ENCODE measurements around the gene FLNC. TPM values are rescaled to one million over a fixed set of nuclear protein-coding genes. Genes with fewer than 3 reads are reported as not detected.
A peak's percentile ranks its signal among the peaks of the same experiment; 100 is the strongest.

The FLNC gene
- polyA plus RNA-seq, 2 of the 4 experiments (the other 2 are of a cell fraction): 0.43 to 3.4 TPM

DNA sequence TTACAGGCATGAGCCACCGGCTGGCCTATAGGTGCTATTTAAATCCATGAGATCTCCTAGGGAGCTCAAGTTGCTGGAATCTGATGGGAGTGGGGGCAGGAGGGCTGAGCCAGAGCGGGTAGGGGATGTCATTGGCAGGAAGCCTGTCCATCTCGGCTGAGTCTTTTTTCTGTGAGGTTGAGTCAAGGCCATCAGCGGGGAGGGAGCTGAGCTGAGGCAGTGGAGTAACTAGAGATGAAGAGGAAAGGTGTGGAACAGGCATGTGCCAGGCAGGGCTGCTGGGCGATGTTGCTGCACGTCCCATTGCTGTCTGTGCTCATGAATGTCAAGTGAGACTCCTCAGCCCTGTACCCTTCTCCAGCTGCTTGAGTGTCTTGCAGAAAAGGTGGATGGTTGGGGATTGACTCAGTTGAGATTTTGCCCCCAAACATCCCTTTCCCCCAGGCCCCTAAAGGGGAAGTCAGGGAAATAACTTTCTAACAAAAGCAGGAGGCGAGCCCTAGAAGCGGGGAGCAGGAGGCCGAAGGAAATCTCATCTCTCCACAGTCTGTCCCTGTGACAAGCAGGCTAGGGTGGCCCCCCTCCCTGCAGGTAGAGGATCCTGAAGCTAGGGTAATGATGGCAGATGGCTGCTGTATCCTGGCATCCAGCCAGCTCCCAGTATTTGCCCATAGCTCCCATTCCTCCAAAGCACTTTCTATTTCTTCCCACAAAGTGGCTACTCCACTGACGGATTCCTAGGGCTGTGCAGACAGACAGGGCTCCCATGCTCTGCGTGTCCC is 37.8 kb downstream of the FLNC start:
- ChIA-PET POLR2A (no interaction called here), CTCF (interaction anchor here (0.6 to 17.4 kb wide), 2 partner anchors 15 to 416 kb away, joined by 4 to 225 read pairs; no protein-coding TSS in a partner anchor)
- DNase-seq (ENCODE audit: low read depth in 1 of 2, low spot score in 1 of 2): no peak
- FAIRE-seq: no peak
- TF ChIP-seq JUN (IDR thresholded peaks at IDR 0.05): no peak
- H3K9me3 ChIP-seq: no peaks in the 10 kb centered on the region
- H3K4me1 ChIP-seq: peaks cover 17% of the 10 kb centered on the region; the same call in 2 of the 3 replicates
- H3K4me2 ChIP-seq: no peak overlapping the region
- no peak overlapping the region for H3K4me3 ChIP-seq
- no peak for ATAC-seq
- WGBS (ENCODE audit: missing lambda C conversion rate): 76% methylated on average over 11 of the region's 11 CpGs
- no peak overlapping the region for H3K27ac ChIP-seq

DNA sequence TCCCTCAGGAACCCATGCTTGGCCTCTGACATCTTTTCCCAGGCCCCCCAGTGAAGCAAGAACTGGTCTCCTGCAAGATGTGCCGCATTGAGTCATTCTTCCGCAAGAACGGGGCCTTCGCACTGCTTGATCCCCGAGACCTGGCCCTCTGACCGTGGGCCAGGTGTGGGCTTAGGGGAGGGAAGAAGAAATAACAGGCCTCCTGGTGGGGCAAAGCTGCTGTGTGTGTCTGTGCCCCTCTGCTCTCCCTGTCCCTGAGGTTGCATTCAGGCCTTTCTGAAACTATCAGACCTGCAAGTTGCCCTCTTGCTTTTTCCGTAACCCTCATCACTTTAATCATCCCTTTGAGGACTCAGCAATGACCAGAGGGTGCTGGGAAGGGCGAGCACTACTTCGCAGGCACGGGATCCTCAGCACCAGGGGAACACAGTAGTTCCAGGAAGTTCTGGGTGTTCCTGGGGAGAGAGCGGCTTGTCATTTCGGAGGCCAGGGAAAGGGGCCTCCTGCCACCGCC is 38.5 kb downstream of the FLNC start:
- POLR2A ChIA-PET: no interaction called here
- WGBS (ENCODE audit: missing lambda C conversion rate): 65% methylated on average over 12 of the region's 13 CpGs
- CTCF ChIA-PET: interaction anchor here (0.6 to 17.4 kb wide), 4 partner anchors 14 to 417 kb away, joined by 3 to 225 read pairs (median 4); no protein-coding TSS in a partner anchor
- Histone ChIP-seq H3K4me3 (peak overlapping the region; percentile 47), H3K9me3 (no peaks in the 10 kb centered on the region), H3K27ac (peak overlapping the region in 1 of 2 experiments; percentile 84; a peak in 4 of 6 replicates), H3K4me1 (peaks cover 15% of the 10 kb centered on the region; the same call in 2 of the 3 replicates), H3K4me2 (peak overlapping the region; percentile 95)
- DNase-seq (ENCODE audit: low read depth in 1 of 2, low spot score in 1 of 2) (no peak), ATAC-seq (peak; percentile 16 to 32; a peak in 4 of 6 replicates), FAIRE-seq (no peak)
- TF ChIP-seq EHMT2 (IDR thresholded peaks at IDR 0.05; ENCODE audit: low read depth) (no peak), EP300 (IDR thresholded peaks at IDR 0.05) (no peak)

DNA sequence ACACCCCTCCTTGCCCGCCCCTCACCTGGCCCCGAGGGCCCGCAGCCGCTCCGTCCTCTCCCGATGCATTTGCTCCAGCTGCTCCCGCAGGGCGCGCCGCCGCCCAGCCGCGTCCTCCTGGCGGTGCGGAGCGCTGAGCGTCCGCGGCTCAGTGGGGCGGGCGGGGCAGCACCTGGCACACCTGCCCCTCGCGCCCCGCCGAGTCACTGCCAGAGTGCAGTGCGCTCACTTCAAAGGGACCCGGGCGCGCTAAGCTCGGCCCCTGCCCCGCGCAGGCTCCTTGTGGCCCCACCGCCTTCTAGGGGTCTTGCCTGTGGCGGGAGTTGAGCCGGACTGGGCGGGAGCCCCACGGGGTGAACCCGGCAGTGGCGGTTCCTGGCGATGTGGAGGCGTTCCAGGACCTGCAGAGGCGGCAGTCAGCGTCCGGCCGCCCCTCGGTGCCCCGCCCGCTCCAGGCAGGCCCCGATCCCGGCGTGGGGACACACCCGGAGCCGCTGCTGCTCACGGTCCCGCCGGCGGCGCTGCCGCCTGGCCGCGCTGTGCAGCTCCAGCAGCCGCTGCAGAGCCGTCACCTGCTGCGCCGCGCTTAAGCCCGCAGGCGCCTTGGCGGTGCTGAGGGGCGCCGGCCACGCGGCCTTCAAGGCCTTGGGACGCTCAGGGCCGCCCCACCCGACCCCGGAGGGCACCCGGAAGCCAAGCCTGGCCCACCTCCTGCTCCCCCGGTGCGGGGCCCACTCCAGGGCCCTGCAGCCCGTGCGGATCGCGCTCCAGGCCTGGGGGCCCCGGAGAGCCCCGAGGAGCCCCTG is 39.1 kb downstream of the FLNC start:
- peak; percentile 78 to 84 for ATAC-seq
- no peak for FAIRE-seq
- DNase-seq (ENCODE audit: low read depth in 1 of 2, low spot score in 1 of 2): peak in 1 of 2 experiments; percentile 30
- TF ChIP-seq CHD4 (IDR thresholded peaks at IDR 0.05; ENCODE audit: borderline replicate concordance): no peak
- TF ChIP-seq, protein P1, sequence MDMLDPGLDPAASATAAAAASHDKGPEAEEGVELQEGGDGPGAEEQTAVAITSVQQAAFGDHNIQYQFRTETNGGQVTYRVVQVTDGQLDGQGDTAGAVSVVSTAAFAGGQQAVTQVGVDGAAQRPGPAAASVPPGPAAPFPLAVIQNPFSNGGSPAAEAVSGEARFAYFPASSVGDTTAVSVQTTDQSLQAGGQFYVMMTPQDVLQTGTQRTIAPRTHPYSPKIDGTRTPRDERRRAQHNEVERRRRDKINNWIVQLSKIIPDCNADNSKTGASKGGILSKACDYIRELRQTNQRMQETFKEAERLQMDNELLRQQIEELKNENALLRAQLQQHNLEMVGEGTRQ (IDR thresholded peaks at IDR 0.05): no peak
- TF ChIP-seq, protein P2, sequence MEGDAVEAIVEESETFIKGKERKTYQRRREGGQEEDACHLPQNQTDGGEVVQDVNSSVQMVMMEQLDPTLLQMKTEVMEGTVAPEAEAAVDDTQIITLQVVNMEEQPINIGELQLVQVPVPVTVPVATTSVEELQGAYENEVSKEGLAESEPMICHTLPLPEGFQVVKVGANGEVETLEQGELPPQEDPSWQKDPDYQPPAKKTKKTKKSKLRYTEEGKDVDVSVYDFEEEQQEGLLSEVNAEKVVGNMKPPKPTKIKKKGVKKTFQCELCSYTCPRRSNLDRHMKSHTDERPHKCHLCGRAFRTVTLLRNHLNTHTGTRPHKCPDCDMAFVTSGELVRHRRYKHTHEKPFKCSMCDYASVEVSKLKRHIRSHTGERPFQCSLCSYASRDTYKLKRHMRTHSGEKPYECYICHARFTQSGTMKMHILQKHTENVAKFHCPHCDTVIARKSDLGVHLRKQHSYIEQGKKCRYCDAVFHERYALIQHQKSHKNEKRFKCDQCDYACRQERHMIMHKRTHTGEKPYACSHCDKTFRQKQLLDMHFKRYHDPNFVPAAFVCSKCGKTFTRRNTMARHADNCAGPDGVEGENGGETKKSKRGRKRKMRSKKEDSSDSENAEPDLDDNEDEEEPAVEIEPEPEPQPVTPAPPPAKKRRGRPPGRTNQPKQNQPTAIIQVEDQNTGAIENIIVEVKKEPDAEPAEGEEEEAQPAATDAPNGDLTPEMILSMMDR (IDR thresholded peaks at IDR 0.05): peak; percentile 20; the same call in 2 of the 3 replicates
- TF ChIP-seq NFE2L2 (conservative IDR thresholded peaks at IDR 0.05; ENCODE audit: low read length): no peak
- no peak for TF ChIP-seq MAZ (IDR thresholded peaks at IDR 0.05; ENCODE audit: borderline replicate concordance, low read depth, low read length)
- peak; percentile 16; the same call in 1 of the 2 replicates for TF ChIP-seq POLR2A (IDR thresholded peaks at IDR 0.05; ENCODE audit: low read length)
- no peak for TF ChIP-seq EHMT2 (IDR thresholded peaks at IDR 0.05; ENCODE audit: low read depth)
- no peak for TF ChIP-seq ZSCAN20 (CRISPR knock-in tag; IDR thresholded peaks at IDR 0.05)
- TF ChIP-seq SREBF2 (IDR thresholded peaks at IDR 0.05): no peak
- no peak for TF ChIP-seq MAFK (IDR thresholded peaks at IDR 0.05; ENCODE audit: partially characterized antibody)
- no peak for TF ChIP-seq EHF (CRISPR knock-in tag; IDR thresholded peaks at IDR 0.05)
- no peak for TF ChIP-seq POLR2AphosphoS2 (conservative IDR thresholded peaks at IDR 0.05; ENCODE audit: low read length)
- Histone ChIP-seq H3K27ac (peak overlapping the region; percentile 46 to 84), H3K4me2 (peak overlapping the region; percentile 95), H3K9me3 (no peaks in the 10 kb centered on the region), H3K4me3 (peak overlapping the region; percentile 47), H3K4me1 (peaks cover 9% of the 10 kb centered on the region; the same call in 2 of the 3 replicates)
- WGBS (ENCODE audit: missing lambda C conversion rate): 8% methylated on average over 4 of the region's 86 CpGs
- CTCF ChIA-PET: interaction anchor here (1.2 to 17.4 kb wide), 3 partner anchors 14 to 131 kb away, joined by 3 to 225 read pairs (median 3); no protein-coding TSS in a partner anchor
- POLR2A ChIA-PET: no interaction called here
